Measurements from ENCODE around the gene FERMT3. TPM values are rescaled to one million over a fixed set of nuclear protein-coding genes. Genes with fewer than 3 reads are reported as not detected.

The FERMT3 gene
- total and polyA plus RNA-seq, 2 donors (not counting 3 experiments of a cell fraction or from before 2014, with no cell fraction given) = 64.4 to 100 TPM

- dilution Hi-C loops (cut with MboI; ENCODE audit: extremely low pct_ligation_motif_present, low sequenced_read_pairs) = no loop called here
Measured at GRCh38 chr11:64220798-64221197, 14.3 kb downstream of the FERMT3 start.

DNA sequence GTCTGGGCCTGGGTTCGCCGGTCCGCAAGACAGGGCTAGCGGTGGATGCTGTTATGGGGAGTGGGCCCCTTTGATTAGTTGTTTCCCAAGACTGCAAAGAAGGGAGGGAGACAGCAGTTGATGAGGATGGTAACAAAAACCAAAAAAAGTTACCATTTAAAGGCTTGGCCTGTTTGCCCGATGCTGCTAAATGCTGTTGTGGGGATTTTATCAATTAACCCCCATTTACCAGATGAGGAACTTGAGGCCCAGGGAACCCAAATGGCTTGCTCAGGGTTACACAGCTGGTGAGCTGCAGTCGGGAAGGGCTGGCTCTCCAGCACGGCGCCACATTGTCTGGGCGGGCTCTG, 16.1 kb downstream of the FERMT3 start:
- H3K27ac ChIP-seq (ENCODE audit: insufficient read depth, low read depth, low read length) = no peak overlapping the region
- no peaks in the 10 kb centered on the region for H3K9me1 ChIP-seq (replicated peaks; ENCODE audit: control insufficient read depth, extremely low read depth, insufficient read depth, low read length)
- DNase-seq (ENCODE audit: low read depth, low spot score) (no peak), FAIRE-seq (no peak)
- H3K79me2 ChIP-seq (ENCODE audit: control insufficient read depth, insufficient read depth, low read length) = peaks cover 8% of the 10 kb centered on the region
- H3K4me3 ChIP-seq (replicated peaks in 1 of 3; ENCODE audit: insufficient read depth in 1 of 3, low read depth in 1 of 3, low read length in 3 of 3) = no peak overlapping the region
- H4K20me1 ChIP-seq (replicated peaks; ENCODE audit: control insufficient read depth, extremely low read depth, insufficient read depth, low read length) = no peaks in the 10 kb centered on the region
- no peak overlapping the region for H3K9ac ChIP-seq (replicated peaks; ENCODE audit: extremely low read depth, insufficient read depth, low read length)
- H3K36me3 ChIP-seq (ENCODE audit: control insufficient read depth in 2 of 2, extremely low read depth in 1 of 2, insufficient read depth in 2 of 2, low read length in 2 of 2) = peaks cover 0 to 6% of the 10 kb centered on the region in 2 experiments
- BruUV-seq (replicated peaks) = no TSS peak
- dilution Hi-C loops (cut with MboI; ENCODE audit: extremely low pct_ligation_motif_present, low sequenced_read_pairs) (no loop called here), intact Hi-C loops (cut with micrococcal nuclease) (no loop called here)
- H3K27me3 ChIP-seq (ENCODE audit: control insufficient read depth in 2 of 2, insufficient read depth in 2 of 2, low read length in 2 of 2) = no peaks in the 10 kb centered on the region
- peaks cover 13% of the 10 kb centered on the region for H3K4me1 ChIP-seq (ENCODE audit: control insufficient read depth, extremely low read depth, insufficient read depth, low read length)
- ChIA-PET CTCF (no interaction called here), POLR2A (no interaction called here)
- H2AFZ ChIP-seq (ENCODE audit: low read depth, low read length) = no peak overlapping the region
- no peaks in the 10 kb centered on the region for H3K9me3 ChIP-seq (replicated peaks; ENCODE audit: control insufficient read depth, insufficient read depth, low read length)
- no peak overlapping the region for H3K4me2 ChIP-seq (ENCODE audit: insufficient read depth, low read length)
- no peak for TF ChIP-seq POLR2AphosphoS5 (IDR thresholded peaks at IDR 0.05; ENCODE audit: insufficient read depth, low read depth, low read length)
- TF ChIP-seq CTCF (IDR thresholded peaks at IDR 0.05; ENCODE audit: extremely low read depth in 1 of 2, insufficient read depth in 1 of 2, low read depth in 1 of 2, low read length in 2 of 2) = no peak
- TF ChIP-seq MYC (IDR thresholded peaks at IDR 0.05; ENCODE audit: low read depth, low read length) = no peak

More at GRCh38 chr11:64220798-64221197, 14.3 kb downstream of the FERMT3 start:
- peaks cover 0 to 6% of the 10 kb centered on the region in 2 experiments for H3K36me3 ChIP-seq (ENCODE audit: control insufficient read depth in 2 of 2, extremely low read depth in 1 of 2, insufficient read depth in 2 of 2, low read length in 2 of 2)
- BruUV-seq (replicated peaks) = no TSS peak
- no peak overlapping the region for H3K4me3 ChIP-seq (replicated peaks in 1 of 3; ENCODE audit: insufficient read depth in 1 of 3, low read depth in 1 of 3, low read length in 3 of 3)
- intact Hi-C loops (cut with micrococcal nuclease) = no loop called here
- no peak for DNase-seq (ENCODE audit: low read depth, low spot score)
- TF ChIP-seq CTCF (IDR thresholded peaks at IDR 0.05; ENCODE audit: extremely low read depth in 1 of 2, insufficient read depth in 1 of 2, low read depth in 1 of 2, low read length in 2 of 2) (no peak), JUN (IDR thresholded peaks at IDR 0.05; ENCODE audit: borderline replicate concordance, insufficient read depth, insufficient read length, low read depth) (no peak), GATA2 (IDR thresholded peaks at IDR 0.05; ENCODE audit: insufficient read depth, insufficient read length, low read depth, low read length) (no peak), FOS (IDR thresholded peaks at IDR 0.05; ENCODE audit: borderline replicate concordance, insufficient read depth, low read length) (no peak)
- H4K20me1 ChIP-seq (replicated peaks; ENCODE audit: control insufficient read depth, extremely low read depth, insufficient read depth, low read length) = no peaks in the 10 kb centered on the region
- no peak overlapping the region for H3K4me2 ChIP-seq (ENCODE audit: insufficient read depth, low read length)
- no peaks in the 10 kb centered on the region for H3K9me3 ChIP-seq (replicated peaks; ENCODE audit: control insufficient read depth, insufficient read depth, low read length)
- H3K79me2 ChIP-seq (ENCODE audit: control insufficient read depth, insufficient read depth, low read length) = no peaks in the 10 kb centered on the region
- no peak overlapping the region for H3K9ac ChIP-seq (replicated peaks; ENCODE audit: extremely low read depth, insufficient read depth, low read length)
- ChIA-PET CTCF (interaction anchor here (1.4 kb wide), 1 partner anchor 35 kb away, joined by 3 read pairs; the partner anchor contains the start of gene STIP1), POLR2A (no interaction called here)
- H3K9me1 ChIP-seq (replicated peaks; ENCODE audit: control insufficient read depth, extremely low read depth, insufficient read depth, low read length) = no peaks in the 10 kb centered on the region
- H2AFZ ChIP-seq (ENCODE audit: low read depth, low read length) = no peak overlapping the region
- H3K27me3 ChIP-seq (ENCODE audit: control insufficient read depth in 2 of 2, insufficient read depth in 2 of 2, low read length in 2 of 2) = no peaks in the 10 kb centered on the region
- no peak overlapping the region for H3K27ac ChIP-seq (ENCODE audit: insufficient read depth, low read depth, low read length)
- H3K4me1 ChIP-seq (ENCODE audit: control insufficient read depth, extremely low read depth, insufficient read depth, low read length) = peaks cover 5% of the 10 kb centered on the region
- FAIRE-seq = no peak

Measured in endothelial cell of umbilical vein (primary cell).